DOHH2 (cell line): Measurements from ENCODE around the gene FAM107B.

Experiments used
- EZH2phosphoT487 ChIP-seq: fragments of 200-600 bp; sonication (generic); IDR thresholded peaks from 2 replicates; pipeline ENCODE4 v1.6.1; 2017; ENCODE audit warnings: borderline replicate concordance, mild to moderate bottlenecking, antibody characterized with exemption, low read length, moderate library complexity, mixed read lengths
- TF ChIP-seq, protein P1 (sequence below): fragments of 200-600 bp; sonication (generic); IDR thresholded peaks from one replicate; pipeline ENCODE4 v1.5.1; 2014; ENCODE audit warnings: antibody characterized with exemption, mild to moderate bottlenecking, low read depth, low read length; ENCODE audit not compliant: poor library complexity, severe bottlenecking

DNA sequence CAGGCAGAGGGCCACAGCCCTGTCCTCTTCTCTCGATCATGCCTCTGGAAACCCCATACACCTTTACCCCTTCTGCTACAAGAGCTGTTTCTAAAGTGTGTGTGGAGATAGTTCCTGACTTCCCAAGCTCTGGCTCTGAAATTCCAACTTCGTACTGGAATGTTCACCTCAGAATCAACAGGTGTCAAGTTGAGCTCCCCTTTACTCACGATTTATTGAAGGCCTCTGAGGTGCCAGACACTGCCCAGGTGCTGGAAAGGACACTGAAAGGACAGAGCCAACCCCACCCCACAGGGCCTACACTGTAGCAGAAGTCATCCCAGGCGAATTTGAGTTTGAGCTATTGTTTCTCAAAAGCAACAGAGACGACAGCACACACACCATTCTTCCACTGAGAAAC is 234.1 kb downstream of the FAM107B start:
- TF ChIP-seq, protein P1, sequence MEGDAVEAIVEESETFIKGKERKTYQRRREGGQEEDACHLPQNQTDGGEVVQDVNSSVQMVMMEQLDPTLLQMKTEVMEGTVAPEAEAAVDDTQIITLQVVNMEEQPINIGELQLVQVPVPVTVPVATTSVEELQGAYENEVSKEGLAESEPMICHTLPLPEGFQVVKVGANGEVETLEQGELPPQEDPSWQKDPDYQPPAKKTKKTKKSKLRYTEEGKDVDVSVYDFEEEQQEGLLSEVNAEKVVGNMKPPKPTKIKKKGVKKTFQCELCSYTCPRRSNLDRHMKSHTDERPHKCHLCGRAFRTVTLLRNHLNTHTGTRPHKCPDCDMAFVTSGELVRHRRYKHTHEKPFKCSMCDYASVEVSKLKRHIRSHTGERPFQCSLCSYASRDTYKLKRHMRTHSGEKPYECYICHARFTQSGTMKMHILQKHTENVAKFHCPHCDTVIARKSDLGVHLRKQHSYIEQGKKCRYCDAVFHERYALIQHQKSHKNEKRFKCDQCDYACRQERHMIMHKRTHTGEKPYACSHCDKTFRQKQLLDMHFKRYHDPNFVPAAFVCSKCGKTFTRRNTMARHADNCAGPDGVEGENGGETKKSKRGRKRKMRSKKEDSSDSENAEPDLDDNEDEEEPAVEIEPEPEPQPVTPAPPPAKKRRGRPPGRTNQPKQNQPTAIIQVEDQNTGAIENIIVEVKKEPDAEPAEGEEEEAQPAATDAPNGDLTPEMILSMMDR = no peak
- no peak for TF ChIP-seq EZH2phosphoT487
